Neural progenitor cell (in vitro differentiated cells): ENCODE data around the gene ADARB2.

Experiments used
- CTCF ChIP-seq: fragments of 200-600 bp; sonication (generic); IDR thresholded peaks from 2 replicates; pipeline ENCODE4 v1.5.1; 2017; ENCODE audit warnings: antibody characterized with exemption, mild to moderate bottlenecking
- EZH2 ChIP-seq: fragments of 200-600 bp; sonication (generic); IDR thresholded peaks from 2 replicates; pipeline ENCODE4 v1.6.1; 2017; ENCODE audit warnings: antibody characterized with exemption, mild to moderate bottlenecking, moderate library complexity
- EZH2phosphoT487 ChIP-seq: fragments of 200-600 bp; sonication (generic); IDR thresholded peaks from 2 replicates; pipeline ENCODE4 v1.6.1; 2017; ENCODE audit warnings: antibody characterized with exemption

- TF ChIP-seq CTCF (no peak), EZH2 (no peak), EZH2phosphoT487 (no peak)
Measured at GRCh38 chr10:1171586-1171985, 565.7 kb downstream of the ADARB2 start.
